PC-9 (cell line): ENCODE measurements around the gene RNF126. TPM values are rescaled to one million over a fixed set of nuclear protein-coding genes. Genes with fewer than 3 reads are reported as not detected.

ENCODE experiments used
- BruUV-seq: library from RNA; stranded (reverse); fragments of 400-500 nt; replicated peaks from 2 replicates; lab custom pipeline; 2021; lab: Mats Ljungman, UMichigan
- CTCF ChIA-PET: fragments of 300-600 bp; sonication (Branson Sonifier 250); formaldehyde crosslinking; loops from one replicate; lab custom pipeline; 2022; ENCODE audit warnings: antibody characterized with exemption; lab: Charles Lee
- POLR2A ChIA-PET: fragments of 300-600 bp; sonication (Branson Sonifier 250); formaldehyde crosslinking; loops from one replicate; lab custom pipeline; 2022; ENCODE audit warnings: antibody characterized with exemption; ENCODE audit not compliant: unreplicated experiment; lab: Charles Lee
- DNase-seq, 2 experiments: peaks; one replicate each; pipeline versions ENCODE4 v3.0.0 to v3.0.0-alpha.2; 2015 to 2022; ENCODE audit warnings: mixed read lengths in 1 of 2
- H2AFZ ChIP-seq: fragments of 200-600 bp; sonication (generic); 2 replicates; pipeline ENCODE4 v1.8.1; 2017; ENCODE audit warnings: antibody characterized with exemption
- H3F3A ChIP-seq: fragments of 200-600 bp; sonication (generic); 2 replicates; pipeline ENCODE4 v1.8.1; 2017; ENCODE audit warnings: antibody characterized with exemption, mild to moderate bottlenecking, low read depth; ENCODE audit not compliant: insufficient read depth
- H3K27ac ChIP-seq: fragments of 200-600 bp; sonication (generic); 2 replicates; pipeline ENCODE4 v1.6.1; 2016; ENCODE audit warnings: mixed run types
- H3K27me3 ChIP-seq: fragments of 200-600 bp; sonication (generic); 2 replicates; pipeline ENCODE4 v1.6.1; 2016; ENCODE audit warnings: low read depth, mixed run types; ENCODE audit not compliant: insufficient read depth
- H3K36me3 ChIP-seq: fragments of 200-600 bp; sonication (generic); 2 replicates; pipeline ENCODE4 v1.6.1; 2016; ENCODE audit warnings: low read depth, mixed run types
- H3K4me1 ChIP-seq: fragments of 200-600 bp; sonication (generic); replicated peaks from 2 replicates; pipeline ENCODE4 v1.6.1; 2016; ENCODE audit warnings: mixed run types; ENCODE audit not compliant: insufficient read depth
- H3K4me2 ChIP-seq: fragments of 200-600 bp; sonication (generic); 2 replicates; pipeline ENCODE4 v1.6.1; 2017; ENCODE audit warnings: mixed run types
- H3K4me3 ChIP-seq: fragments of 200-600 bp; sonication (generic); 2 replicates; pipeline ENCODE4 v1.6.1; 2016; ENCODE audit warnings: mixed run types
- H3K79me2 ChIP-seq: fragments of 200-600 bp; sonication (generic); 2 replicates; pipeline ENCODE4 v1.6.1; 2017; ENCODE audit warnings: low read depth, mixed run types
- H3K9me2 ChIP-seq: fragments of 200-600 bp; sonication (generic); 2 replicates; pipeline ENCODE4 v1.8.1; 2017; ENCODE audit warnings: mild to moderate bottlenecking; ENCODE audit not compliant: insufficient read depth
- H3K9me3 ChIP-seq: fragments of 200-600 bp; sonication (generic); 2 replicates; pipeline ENCODE4 v1.8.1; 2016; ENCODE audit warnings: low read depth; ENCODE audit not compliant: insufficient read depth
- H4K20me1 ChIP-seq: fragments of 200-600 bp; sonication (generic); 2 replicates; pipeline ENCODE4 v1.8.1; 2017; ENCODE audit not compliant: insufficient read depth
- CTCF ChIP-seq: fragments of 200-600 bp; sonication (generic); conservative IDR thresholded peaks from 2 replicates; pipeline ENCODE4 v1.6.1; 2017; ENCODE audit warnings: mixed run types, antibody characterized with exemption, mild to moderate bottlenecking, moderate library complexity
- EZH2 ChIP-seq: fragments of 200-600 bp; sonication (generic); IDR thresholded peaks from 2 replicates; pipeline ENCODE4 v1.8.0; 2017; ENCODE audit warnings: antibody characterized with exemption, low read depth
- intact Hi-C: fragments of 100-400 bp; cut with micrococcal nuclease; formaldehyde crosslinking; loops from one replicate; pipeline ENCODE4 v1.10.0; 2022; ENCODE audit not compliant: unreplicated experiment
- total RNA-seq: library from RNA; stranded (reverse); gene quantifications from 2 replicates; pipeline ENCODE4 v1.2.3, GENCODE V29; 2021

The RNF126 gene
- total RNA-seq, 1 experiment from 2014 or later, result 54.4 TPM

DNA sequence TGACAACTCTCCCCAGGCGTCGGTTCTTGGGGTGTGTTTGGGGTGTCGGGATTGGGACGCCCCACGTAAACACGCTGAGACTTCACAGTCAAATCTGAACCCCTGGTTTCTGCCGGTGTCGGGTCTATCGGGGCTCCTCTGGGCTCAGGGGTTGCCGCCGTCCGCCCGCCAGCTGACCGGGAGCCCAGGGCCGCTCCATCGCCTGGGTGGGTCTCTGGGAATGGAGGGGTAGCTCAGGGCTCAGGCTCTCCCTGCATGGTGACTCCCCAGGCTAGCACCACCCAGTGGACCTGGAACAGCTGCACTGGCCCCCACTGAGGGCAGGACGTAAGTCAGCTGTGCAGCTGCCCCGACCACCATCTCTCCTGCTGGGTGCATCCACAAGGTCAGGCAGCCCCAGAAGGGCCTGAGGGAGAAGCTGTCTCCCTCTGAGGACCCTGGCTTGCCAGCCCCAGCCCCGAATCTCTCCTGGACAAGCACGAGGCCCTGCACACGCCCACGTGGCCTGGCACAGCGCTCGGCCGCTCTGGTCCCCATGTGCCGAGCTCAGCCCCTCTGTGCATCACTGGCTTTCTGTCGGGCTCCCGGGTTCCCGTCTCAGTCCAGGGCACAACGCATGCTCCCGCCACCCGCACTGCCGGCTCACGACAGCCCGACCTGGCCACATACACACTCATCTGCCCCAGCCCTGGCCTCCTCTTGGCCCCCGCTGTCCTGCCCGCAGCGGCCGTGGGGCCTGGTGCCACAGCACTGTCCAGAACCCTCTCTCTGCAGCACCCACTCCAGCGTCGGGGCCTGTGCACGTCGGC is 6.1 kb downstream of the RNF126 start:
- DNase-seq, result no peak
- H3K4me2 ChIP-seq, result no peak overlapping the region

DNA sequence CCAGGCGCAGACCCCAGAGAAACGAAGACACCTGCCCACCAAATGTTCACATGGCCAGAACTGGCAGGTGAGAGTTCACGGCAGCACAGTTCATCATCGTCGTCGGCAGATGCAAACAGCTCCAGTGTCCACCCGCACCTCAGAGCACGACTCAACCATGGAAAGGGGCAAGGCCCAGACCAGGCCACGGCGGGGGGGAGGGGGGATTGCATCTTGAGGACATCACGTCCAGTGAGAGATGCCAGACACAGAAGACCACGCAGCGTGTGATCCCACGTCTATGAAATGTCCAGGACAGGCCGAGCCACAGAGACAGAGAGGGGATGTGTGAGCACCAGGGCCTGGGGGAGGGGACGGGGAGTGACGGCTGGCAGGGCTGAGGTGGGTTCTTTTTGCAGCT is 7.3 kb downstream of the RNF126 start:
- CTCF ChIA-PET, result no interaction called here

More for the DNA sequence above, 6.1 kb downstream of the RNF126 start:
- ChIA-PET CTCF (no interaction called here), POLR2A (no interaction called here)
- Histone ChIP-seq H3K27me3 (no peaks in the 10 kb centered on the region), H3K27ac (no peak overlapping the region), H2AFZ (no peak overlapping the region), H3K9me2 (no peaks in the 10 kb centered on the region), H3K4me3 (no peak overlapping the region), H3K9me3 (no peaks in the 10 kb centered on the region), H3K36me3 (0 out of 2 replicates have a peak, but pooled peaks cover 4% of the 10 kb centered on the region), H4K20me1 (peaks cover 100% of the 10 kb centered on the region), H3K4me1 (peaks cover 9% of the 10 kb centered on the region), H3K79me2 (peaks cover 98% of the 10 kb centered on the region), H3F3A (0 out of 2 replicates have a peak, but pooled peaks cover 8% of the 10 kb centered on the region)
- no TSS peak for BruUV-seq
- intact Hi-C loops, result no loop called here
- TF ChIP-seq EZH2 (no peak), CTCF (no peak)

DNA sequence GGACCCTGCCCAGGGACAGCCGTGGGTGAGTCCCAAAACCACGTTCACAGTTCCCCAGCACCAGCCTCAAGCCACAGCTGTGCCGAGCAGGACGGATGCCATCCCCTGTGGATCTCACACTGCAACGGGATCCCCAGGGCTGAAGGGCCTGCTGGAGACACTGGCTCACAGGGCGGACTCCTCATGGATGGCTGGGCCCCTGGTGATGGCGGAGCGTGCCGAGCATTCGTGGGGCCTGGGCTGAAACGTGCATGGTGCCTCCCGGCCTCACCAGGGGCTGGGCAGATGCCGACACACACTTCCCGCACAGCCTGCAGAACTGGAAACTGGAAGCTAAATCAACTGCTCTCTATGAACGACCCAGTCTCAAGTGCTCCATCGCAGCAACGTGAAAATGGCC is 9.6 kb downstream of the RNF126 start:
- CTCF ChIA-PET, result no interaction called here
- intact Hi-C loops, result no loop called here

More for the DNA sequence above, 7.3 kb downstream of the RNF126 start:
- Histone ChIP-seq H3K27ac (no peak overlapping the region), H3K27me3 (no peaks in the 10 kb centered on the region), H3K36me3 (0 out of 2 replicates have a peak, but pooled peaks cover under 1% of the 10 kb centered on the region), H3K4me1 (peaks cover 3% of the 10 kb centered on the region), H3F3A (0 out of 2 replicates have a peak, but pooled peaks cover 8% of the 10 kb centered on the region), H3K4me3 (no peak overlapping the region), H3K9me3 (no peaks in the 10 kb centered on the region), H2AFZ (no peak overlapping the region), H3K79me2 (peaks cover 85% of the 10 kb centered on the region), H3K9me2 (no peaks in the 10 kb centered on the region), H4K20me1 (peaks cover 94% of the 10 kb centered on the region), H3K4me2 (no peak overlapping the region)
- no peak for DNase-seq
- POLR2A ChIA-PET, result no interaction called here
- BruUV-seq, result no TSS peak
- no peak for TF ChIP-seq EZH2
- TF ChIP-seq CTCF, result no peak
- intact Hi-C loops, result no loop called here

More for the DNA sequence above, 9.6 kb downstream of the RNF126 start:
- POLR2A ChIA-PET, result no interaction called here
- TF ChIP-seq EZH2 (no peak), CTCF (no peak)
- no peaks in the 10 kb centered on the region for H3K9me2 ChIP-seq
- no peak for DNase-seq
- no peaks in the 10 kb centered on the region for H3K27me3 ChIP-seq
- no peaks in the 10 kb centered on the region for H3K36me3 ChIP-seq
- H3K4me1 ChIP-seq, result no peaks in the 10 kb centered on the region
- H3K9me3 ChIP-seq, result no peaks in the 10 kb centered on the region
- H3K4me3 ChIP-seq, result no peak overlapping the region
- peaks cover 76% of the 10 kb centered on the region for H4K20me1 ChIP-seq
- no TSS peak for BruUV-seq
- no peak overlapping the region for H2AFZ ChIP-seq
- H3K27ac ChIP-seq, result no peak overlapping the region
- peaks cover 62% of the 10 kb centered on the region for H3K79me2 ChIP-seq
- no peak overlapping the region for H3K4me2 ChIP-seq
- H3F3A ChIP-seq, result 0 out of 2 replicates have a peak, but pooled peaks cover 8% of the 10 kb centered on the region
